Sigmoid colon (tissue), 7 donors: ENCODE data around the gene DLGAP4. TPM values are rescaled to one million over a fixed set of nuclear protein-coding genes. Genes with fewer than 3 reads are reported as not detected.
"Not testable (repeated sequence)": the region's sequence is repeated elsewhere in the genome, so short reads cannot be mapped to it uniquely, and the experiment has no call there.

Source experiments
- DNase-seq: peaks from one replicate; pipeline ENCODE4 v3.0.0-alpha.2; 2019
- H3K27ac ChIP-seq, 4 donors: fragments of 200-600 bp; sonication (generic); one replicate each; pipeline ENCODE4 v1.5.1; 2016 to 2019; ENCODE audit warnings: mild to moderate bottlenecking in 1 of 4
- H3K27me3 ChIP-seq, 3 donors: fragments of 200-600 bp; sonication (generic); one replicate each; pipeline ENCODE4 v1.5.1; 2019; ENCODE audit warnings: mild to moderate bottlenecking in 1 of 3
- H3K36me3 ChIP-seq, 4 donors: fragments of 200-600 bp; sonication (generic); one replicate each; pipeline ENCODE4 v1.5.1; 2016 to 2019
- H3K4me1 ChIP-seq, 4 donors: fragments of 200-600 bp; sonication (generic); one replicate each; pipeline ENCODE4 v1.5.1; 2017 to 2019
- H3K4me3 ChIP-seq, 4 donors: fragments of 200-600 bp; sonication (generic); one replicate each; pipeline ENCODE4 v1.5.1; 2017 to 2019; ENCODE audit warnings: mild to moderate bottlenecking in 2 of 4, moderate library complexity in 1 of 4
- H3K9me3 ChIP-seq, 4 donors: fragments of 200-600 bp in 3 of 4; sonication (generic) in 3 of 4; one replicate each; pipeline versions ENCODE4 v1.5.1 to v1.6.1; 2013 to 2019
- CTCF ChIP-seq, 4 experiments: fragments of 450-650 bp in 3 of 4; fragments of 200-600 bp in 1 of 4; IDR thresholded peaks; one replicate each; pipeline ENCODE4 v1.5.1; 2016 to 2019; ENCODE audit warnings: antibody characterized with exemption in 4 of 4, mild to moderate bottlenecking in 3 of 4, moderate library complexity in 2 of 4
- EP300 ChIP-seq, 4 donors: sonication (generic); formaldehyde crosslinking; IDR thresholded peaks; one replicate each; pipeline ENCODE4 v1.6.1; 2017; ENCODE audit warnings: antibody characterized with exemption in 4 of 4
- POLR2A ChIP-seq, 2 donors: fragments of 450-650 bp; IDR thresholded peaks; one replicate each; pipeline ENCODE4 v1.6.1; 2016; ENCODE audit warnings: antibody characterized with exemption in 2 of 2, mild to moderate bottlenecking in 2 of 2, moderate library complexity in 2 of 2
- POLR2AphosphoS5 ChIP-seq, 4 donors: sonication (generic); formaldehyde crosslinking; IDR thresholded peaks; one replicate each; pipeline ENCODE4 v1.6.1; 2017; ENCODE audit warnings: antibody characterized with exemption in 4 of 4
- WGBS, 2 donors: extraction: QIAGEN DNeasy Blood & Tissue Kit; methylation state at CpG; one replicate each; pipeline ENCODE4 v1.1.7; 2013; 5-methylcytosine and 5-hydroxymethylcytosine counted together
- intact Hi-C: fragments of 100-400 bp; cut with DNase I; formaldehyde crosslinking; loops from one replicate; pipeline ENCODE4 v1.15.1; 2023
- polyA plus RNA-seq, 3 donors: library from polyadenylated mRNA; stranded (reverse); fragments of 200-250 nt; gene quantifications; one replicate each; pipeline ENCODE4 v1.2.3, GENCODE V29; 2013
- total RNA-seq, 4 donors: library from RNA; depleted of rRNA; stranded (reverse); fragments of >200 nt; gene quantifications; one replicate each; pipeline ENCODE4 v1.1.0, GENCODE V29; 2016
- donor health status: healthy with polysubstance abuse.
- donor health status: Bipolar disorder and iron deficiency.
- donor health status: healthy.

The DLGAP4 gene
- total and polyA plus RNA-seq, 7 donors = 21.0 to 60.7 (median 36.9) TPM

GRCh38 chr20:36472637-36473090 is 166.5 kb downstream of the DLGAP4 start:
- WGBS, 2 donors = 5 to 18% methylated on average over 6 of the region's 6 CpGs
- Histone ChIP-seq H3K27ac (peak overlapping the region; percentile 81 to 99 (median 96)), H3K36me3 (peaks cover 0 to 3% (median 0%) of the 10 kb centered on the region in 4 donors), H3K27me3 (no peaks in the 10 kb centered on the region), H3K4me1 (peaks cover 0 to 85% (median 77%) of the 10 kb centered on the region in 4 donors), H3K4me3 (peak overlapping the region in 3 of 4 donors; percentile 16 to 35 (median 23)), H3K9me3 (no peaks in the 10 kb centered on the region)
- intact Hi-C loops = no loop called here
- TF ChIP-seq POLR2AphosphoS5 (IDR thresholded peaks at IDR 0.05) (peak in 1 of 4 donors; percentile 34), EP300 (IDR thresholded peaks at IDR 0.05) (no peak)
- peak; percentile 83 for DNase-seq

- no peak for DNase-seq
- TF ChIP-seq POLR2A (IDR thresholded peaks at IDR 0.05) (no peak), POLR2AphosphoS5 (IDR thresholded peaks at IDR 0.05) (no peak), CTCF (IDR thresholded peaks at IDR 0.05) (no peak), EP300 (IDR thresholded peaks at IDR 0.05) (no peak)
- H3K27ac ChIP-seq = peak overlapping the region; percentile 81 to 99 (median 96)
- intact Hi-C loops = no loop called here
- H3K9me3 ChIP-seq = no peaks in the 10 kb centered on the region
- peak overlapping the region in 1 of 4 donors; percentile 35 for H3K4me3 ChIP-seq
- peaks cover 0 to 3% (median 0%) of the 10 kb centered on the region in 4 donors for H3K36me3 ChIP-seq
- WGBS, 2 donors = 52 to 76% methylated on average over 2 of the region's 2 CpGs
- peaks cover 0 to 82% (median 76%) of the 10 kb centered on the region in 4 donors for H3K4me1 ChIP-seq
- H3K27me3 ChIP-seq = no peaks in the 10 kb centered on the region
Measured at GRCh38 chr20:36473164-36473563, 167.0 kb downstream of the DLGAP4 start.

DNA sequence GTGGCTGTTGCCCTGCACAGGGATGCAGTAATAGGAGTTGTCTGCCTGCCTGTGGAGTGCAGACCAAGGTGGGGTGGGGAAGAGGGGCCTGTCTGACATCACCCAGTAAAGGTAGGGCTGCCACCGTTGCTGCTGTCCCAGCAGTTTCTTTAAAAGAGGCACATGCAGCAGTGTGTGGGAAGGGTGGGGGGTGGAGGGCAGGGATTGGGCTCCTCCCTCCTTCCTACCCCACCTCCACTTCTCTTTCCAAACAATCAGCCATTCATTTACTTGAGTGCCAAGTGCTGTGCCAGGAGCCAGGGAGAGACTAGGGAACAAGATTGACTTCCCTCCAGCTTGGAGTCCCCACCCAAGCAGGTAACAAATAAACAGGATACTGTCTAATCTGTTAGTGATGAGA is 168.4 kb downstream of the DLGAP4 start:
- TF ChIP-seq POLR2AphosphoS5 (IDR thresholded peaks at IDR 0.05) (no peak), EP300 (IDR thresholded peaks at IDR 0.05) (no peak), CTCF (IDR thresholded peaks at IDR 0.05) (no peak), POLR2A (IDR thresholded peaks at IDR 0.05) (no peak)
- Histone ChIP-seq H3K36me3 (peaks cover 0 to 3% (median 0%) of the 10 kb centered on the region in 4 donors), H3K27ac (peak overlapping the region; percentile 81 to 99 (median 96)), H3K9me3 (no peaks in the 10 kb centered on the region), H3K27me3 (no peaks in the 10 kb centered on the region), H3K4me3 (no peak overlapping the region), H3K4me1 (peaks cover 0 to 83% (median 76%) of the 10 kb centered on the region in 4 donors)
- WGBS, 2 donors = 3 to 37% methylated on average over 1 of the region's 1 CpG
- intact Hi-C loops = no loop called here
- no peak for DNase-seq

GRCh38 chr20:36475054-36475453 is 168.9 kb downstream of the DLGAP4 start:
- DNase-seq, H3K4me3 ChIP-seq, intact Hi-C loops, H3K27me3 ChIP-seq, H3K36me3 ChIP-seq, H3K9me3 ChIP-seq: not testable (repeated sequence)
- 87 to 93% methylated on average over 8 of the region's 8 CpGs for WGBS, 2 donors
- H3K4me1 ChIP-seq = peaks cover 0 to 83% (median 76%) of the 10 kb centered on the region in 4 donors
- peak overlapping the region; percentile 81 to 99 (median 96) for H3K27ac ChIP-seq

- 96% methylated on average over 1 of the region's 1 CpG for WGBS, 2 donors
Measured at GRCh38 chr20:36477475-36477874, 171.3 kb downstream of the DLGAP4 start.

More at GRCh38 chr20:36477475-36477874, 171.3 kb downstream of the DLGAP4 start:
- Histone ChIP-seq H3K27me3 (no peaks in the 10 kb centered on the region), H3K4me1 (peaks cover 0 to 83% (median 77%) of the 10 kb centered on the region in 4 donors), H3K36me3 (peaks cover 0 to 3% (median 0%) of the 10 kb centered on the region in 4 donors), H3K4me3 (no peak overlapping the region), H3K27ac (peak overlapping the region in 1 of 4 donors; percentile 4), H3K9me3 (no peaks in the 10 kb centered on the region)
- no peak for DNase-seq
- intact Hi-C loops = no loop called here
- TF ChIP-seq EP300 (IDR thresholded peaks at IDR 0.05) (no peak), CTCF (IDR thresholded peaks at IDR 0.05) (no peak), POLR2AphosphoS5 (IDR thresholded peaks at IDR 0.05) (no peak), POLR2A (IDR thresholded peaks at IDR 0.05) (no peak)
